ENCODE results near the gene MACROH2A1. TPM values are rescaled to one million over a fixed set of nuclear protein-coding genes. Genes with fewer than 3 reads are reported as not detected.

The MACROH2A1 gene
- total RNA-seq, 1 donor from 2014 or later: 179 TPM

DNA sequence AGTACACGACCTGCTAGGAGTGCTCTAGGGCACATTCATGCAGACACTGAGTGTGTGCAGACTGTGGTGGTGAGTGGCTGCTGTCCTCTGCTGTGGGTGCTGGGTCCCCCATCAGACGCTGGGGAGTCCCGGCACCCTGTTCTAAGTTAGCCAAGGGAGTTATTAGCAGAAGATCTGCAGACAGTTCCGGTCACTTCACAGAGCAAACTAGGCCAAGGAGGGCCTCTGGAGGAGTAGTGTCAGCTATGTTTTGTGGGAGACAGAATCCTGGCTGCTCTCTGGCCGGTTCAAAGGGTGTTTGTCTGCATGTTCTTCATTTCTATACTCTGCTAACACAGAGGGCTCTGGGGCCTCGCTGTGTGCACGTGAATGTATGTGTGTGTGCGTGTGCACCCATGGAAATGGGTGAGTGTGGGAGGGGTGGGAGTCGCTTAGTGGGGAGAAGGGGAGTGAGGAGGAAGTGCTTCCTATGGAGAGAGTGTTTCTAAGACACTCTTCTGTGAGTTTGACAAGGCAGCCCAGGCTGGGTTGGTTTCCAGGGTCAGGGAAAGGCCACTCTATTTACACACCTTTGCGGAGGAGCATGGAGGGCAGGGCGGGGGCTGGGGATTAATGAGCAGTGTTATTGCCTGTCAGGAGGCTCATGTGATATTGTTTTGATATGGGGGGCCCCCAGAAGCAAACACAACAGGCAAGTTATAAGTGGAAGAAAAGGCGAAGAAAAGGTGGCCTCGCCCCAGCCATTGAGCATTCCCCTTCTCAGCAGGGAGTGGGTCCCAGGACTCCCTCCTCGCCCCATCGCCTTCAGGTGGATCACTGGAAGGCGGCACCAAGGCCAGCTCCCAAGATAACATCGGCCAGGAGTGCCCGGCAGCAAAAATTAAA is 68.9 kb downstream of the MACROH2A1 start:
- Histone ChIP-seq H3K36me3 (peaks cover 30% of the 10 kb centered on the region), H3K9me3 (no peaks in the 10 kb centered on the region), H3K27me3 (no peaks in the 10 kb centered on the region), H3K4me3 (no peak overlapping the region), H3K27ac (no peak overlapping the region), H3K4me1 (no peaks in the 10 kb centered on the region)
- DNase-seq (no peak), ATAC-seq (no peak)
- TF ChIP-seq, protein P1, sequence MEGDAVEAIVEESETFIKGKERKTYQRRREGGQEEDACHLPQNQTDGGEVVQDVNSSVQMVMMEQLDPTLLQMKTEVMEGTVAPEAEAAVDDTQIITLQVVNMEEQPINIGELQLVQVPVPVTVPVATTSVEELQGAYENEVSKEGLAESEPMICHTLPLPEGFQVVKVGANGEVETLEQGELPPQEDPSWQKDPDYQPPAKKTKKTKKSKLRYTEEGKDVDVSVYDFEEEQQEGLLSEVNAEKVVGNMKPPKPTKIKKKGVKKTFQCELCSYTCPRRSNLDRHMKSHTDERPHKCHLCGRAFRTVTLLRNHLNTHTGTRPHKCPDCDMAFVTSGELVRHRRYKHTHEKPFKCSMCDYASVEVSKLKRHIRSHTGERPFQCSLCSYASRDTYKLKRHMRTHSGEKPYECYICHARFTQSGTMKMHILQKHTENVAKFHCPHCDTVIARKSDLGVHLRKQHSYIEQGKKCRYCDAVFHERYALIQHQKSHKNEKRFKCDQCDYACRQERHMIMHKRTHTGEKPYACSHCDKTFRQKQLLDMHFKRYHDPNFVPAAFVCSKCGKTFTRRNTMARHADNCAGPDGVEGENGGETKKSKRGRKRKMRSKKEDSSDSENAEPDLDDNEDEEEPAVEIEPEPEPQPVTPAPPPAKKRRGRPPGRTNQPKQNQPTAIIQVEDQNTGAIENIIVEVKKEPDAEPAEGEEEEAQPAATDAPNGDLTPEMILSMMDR (IDR thresholded peaks at IDR 0.05): no peak
- intact Hi-C loops (cut with DNase I): no loop called here

DNA sequence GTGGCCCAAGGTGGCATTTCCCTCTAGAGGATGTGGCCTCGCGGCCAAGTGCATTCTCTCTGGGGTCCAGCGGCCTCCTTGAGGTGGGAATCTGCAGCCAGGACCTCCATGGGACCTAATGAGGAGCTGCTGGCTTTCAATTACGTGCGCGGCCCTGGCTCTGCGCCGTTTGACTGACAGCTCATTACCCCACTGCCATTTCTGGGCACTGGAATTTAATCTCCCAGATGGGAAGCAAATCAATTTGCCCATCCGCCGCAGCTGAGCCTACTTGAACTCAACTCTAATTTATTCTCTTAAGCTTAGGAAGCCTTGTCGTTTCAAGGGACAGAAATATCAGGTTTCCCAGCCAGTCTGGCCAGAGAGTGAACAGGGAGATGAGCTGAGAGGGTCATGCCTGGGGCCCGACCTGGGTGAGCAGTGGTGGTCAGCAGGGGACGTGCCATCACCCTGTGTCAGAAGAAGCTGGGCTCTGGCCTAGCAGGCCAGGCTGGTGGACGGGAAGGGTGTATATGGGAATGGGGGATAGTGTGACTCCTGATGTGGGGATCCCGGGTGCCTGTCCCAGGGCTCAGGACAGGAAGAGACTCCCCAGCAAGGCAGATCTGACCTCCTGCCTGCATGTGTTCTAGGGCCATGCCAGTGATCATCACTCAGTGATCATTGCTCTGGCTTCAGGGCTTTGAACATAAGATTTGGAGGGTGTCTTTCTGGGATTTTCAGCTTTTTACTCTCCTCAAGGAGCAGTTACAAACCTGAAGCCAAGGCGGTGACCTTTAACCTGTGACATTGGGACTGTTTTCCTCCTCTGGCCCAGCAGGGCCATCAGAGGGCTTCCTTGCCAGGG is 69.7 kb downstream of the MACROH2A1 start:
- no peak for ATAC-seq

DNA sequence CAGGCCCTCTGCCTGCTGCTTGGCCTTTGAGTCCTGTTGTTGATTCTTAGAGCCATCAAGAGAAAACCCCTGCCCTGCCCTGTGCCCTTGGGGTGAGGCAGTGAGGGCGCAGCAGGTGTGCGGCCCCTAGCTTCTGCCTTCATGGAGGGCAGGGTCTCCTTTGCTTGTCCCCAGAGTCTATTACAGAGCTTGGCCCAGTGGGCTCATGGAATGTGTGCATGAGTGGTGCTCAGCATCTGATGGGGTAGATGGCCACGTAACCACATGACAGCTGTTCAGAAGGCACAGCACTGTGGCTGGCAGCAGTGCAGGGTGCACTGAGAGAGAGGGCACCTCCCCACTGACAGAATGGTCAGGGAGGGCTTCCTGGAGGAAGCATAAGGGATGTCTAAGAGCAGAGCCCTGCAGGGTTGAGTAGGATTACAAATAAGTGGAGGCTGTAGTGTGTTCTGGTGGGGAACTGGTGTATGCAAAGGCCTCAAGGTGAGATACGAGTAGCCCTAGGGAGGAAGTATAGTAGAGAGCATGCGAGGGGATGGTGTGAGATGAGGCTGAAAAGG is 70.8 kb downstream of the MACROH2A1 start:
- intact Hi-C loops (cut with DNase I): no loop called here

More for the DNA sequence above, 69.7 kb downstream of the MACROH2A1 start:
- Histone ChIP-seq H3K27me3 (no peaks in the 10 kb centered on the region), H3K27ac (no peak overlapping the region), H3K9me3 (no peaks in the 10 kb centered on the region), H3K4me1 (no peaks in the 10 kb centered on the region), H3K36me3 (peaks cover 21% of the 10 kb centered on the region), H3K4me3 (no peak overlapping the region)
- intact Hi-C loops (cut with DNase I): no loop called here
- TF ChIP-seq, protein P1 (IDR thresholded peaks at IDR 0.05): no peak
- DNase-seq: no peak

DNA sequence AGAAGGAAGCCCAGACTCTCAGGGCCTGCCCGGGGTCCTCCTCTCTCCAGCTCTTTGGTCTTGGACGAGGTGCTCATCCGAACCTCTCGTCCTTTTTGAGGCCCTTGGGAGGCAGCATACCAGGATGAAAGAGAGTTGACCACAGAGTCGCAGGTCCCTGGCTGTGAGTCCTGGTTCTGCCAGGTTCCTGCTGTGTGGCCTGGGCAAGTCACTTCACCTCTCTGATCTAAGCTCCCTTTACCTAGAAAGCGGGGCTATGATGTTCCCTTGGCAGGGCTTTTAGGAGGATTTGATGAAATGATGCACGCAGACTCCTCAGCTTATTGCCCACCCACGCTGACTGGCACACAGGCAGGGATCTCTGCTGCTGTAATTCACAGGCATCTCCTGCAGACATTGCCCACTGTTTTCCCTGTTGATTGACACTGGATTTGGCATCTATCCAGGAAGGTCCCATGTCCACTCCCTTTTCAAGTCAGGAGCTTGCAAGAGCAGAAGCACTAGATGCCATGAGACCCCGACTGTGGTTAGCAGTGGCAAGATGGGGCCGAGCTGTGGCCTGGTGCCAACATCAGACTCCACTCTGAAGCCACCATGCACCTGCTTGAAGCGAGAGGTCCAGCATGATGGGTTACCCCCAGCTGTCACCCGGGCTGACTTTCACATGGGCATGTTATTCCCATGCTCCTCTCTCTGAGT is 71.5 kb downstream of the MACROH2A1 start:
- Histone ChIP-seq H3K4me1 (no peaks in the 10 kb centered on the region), H3K27me3 (no peaks in the 10 kb centered on the region), H3K4me3 (no peak overlapping the region), H3K27ac (no peak overlapping the region), H3K9me3 (no peaks in the 10 kb centered on the region), H3K36me3 (peaks cover 10% of the 10 kb centered on the region)
- TF ChIP-seq, protein P1 (IDR thresholded peaks at IDR 0.05): no peak
- intact Hi-C loops (cut with DNase I): no loop called here
- DNase-seq (no peak), ATAC-seq (no peak)

More for the DNA sequence above, 70.8 kb downstream of the MACROH2A1 start:
- Histone ChIP-seq H3K27me3 (no peaks in the 10 kb centered on the region), H3K36me3 (peaks cover 10% of the 10 kb centered on the region), H3K4me3 (no peak overlapping the region), H3K27ac (no peak overlapping the region), H3K9me3 (no peaks in the 10 kb centered on the region), H3K4me1 (no peaks in the 10 kb centered on the region)
- TF ChIP-seq, protein P1 (IDR thresholded peaks at IDR 0.05): no peak
- ATAC-seq (no peak), DNase-seq (no peak)
